SH-SY5Y (cell line): ENCODE data around the gene GRIN2A.

Experiments
- GATA2 ChIP-seq: IDR thresholded peaks from 2 replicates; pipeline ENCODE4 v1.6.1; 2011; ENCODE audit warnings: mild to moderate bottlenecking, low read depth, low read length
- GATA3 ChIP-seq: IDR thresholded peaks from 2 replicates; pipeline ENCODE4 v1.6.1; 2011; ENCODE audit warnings: low read depth, mild to moderate bottlenecking, low read length, moderate library complexity

- TF ChIP-seq GATA2 (no peak), GATA3 (no peak)
These were observed 312.5 kb downstream of the GRIN2A start for GRCh38 chr16:9869776-9870175.
